Sigmoid colon (tissue), 4 donors: ENCODE measurements around the gene NLN.

Experiments used
- EP300 ChIP-seq, 4 donors: sonication (generic); formaldehyde crosslinking; IDR thresholded peaks; one replicate each; pipeline ENCODE4 v1.6.1; 2017; ENCODE audit warnings: antibody characterized with exemption in 4 of 4
- POLR2A ChIP-seq, 2 donors: fragments of 450-650 bp; IDR thresholded peaks; one replicate each; pipeline ENCODE4 v1.6.1; 2016; ENCODE audit warnings: antibody characterized with exemption in 2 of 2, mild to moderate bottlenecking in 2 of 2, moderate library complexity in 2 of 2
- POLR2AphosphoS5 ChIP-seq, 4 donors: sonication (generic); formaldehyde crosslinking; IDR thresholded peaks; one replicate each; pipeline ENCODE4 v1.6.1; 2017; ENCODE audit warnings: antibody characterized with exemption in 4 of 4
- TF ChIP-seq, protein P1 (sequence below), 4 experiments: fragments of 450-650 bp in 3 of 4; fragments of 200-600 bp in 1 of 4; IDR thresholded peaks; one replicate each; pipeline ENCODE4 v1.5.1; 2016 to 2019; ENCODE audit warnings: antibody characterized with exemption in 4 of 4, mild to moderate bottlenecking in 3 of 4, moderate library complexity in 2 of 4

DNA sequence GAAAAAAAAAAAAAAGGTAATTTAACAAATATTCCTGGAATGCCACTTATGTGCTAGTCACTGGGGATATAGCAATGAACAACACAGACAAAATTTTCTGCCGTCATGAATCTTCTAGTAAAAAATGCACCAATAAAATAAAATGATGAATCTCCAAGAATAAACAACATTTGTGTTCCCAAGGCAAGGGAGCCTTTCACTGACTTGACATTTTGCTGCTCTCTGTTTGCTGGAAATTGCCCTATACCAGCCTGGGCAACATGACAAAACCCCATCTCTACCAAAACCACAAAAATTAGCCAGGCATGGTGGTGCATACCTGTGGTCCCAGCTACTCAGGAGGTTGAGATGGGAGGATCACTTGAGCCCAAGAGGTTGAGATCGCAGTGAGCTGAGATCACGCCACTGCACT, 139.8 kb downstream of the NLN start:
- TF ChIP-seq, protein P1, sequence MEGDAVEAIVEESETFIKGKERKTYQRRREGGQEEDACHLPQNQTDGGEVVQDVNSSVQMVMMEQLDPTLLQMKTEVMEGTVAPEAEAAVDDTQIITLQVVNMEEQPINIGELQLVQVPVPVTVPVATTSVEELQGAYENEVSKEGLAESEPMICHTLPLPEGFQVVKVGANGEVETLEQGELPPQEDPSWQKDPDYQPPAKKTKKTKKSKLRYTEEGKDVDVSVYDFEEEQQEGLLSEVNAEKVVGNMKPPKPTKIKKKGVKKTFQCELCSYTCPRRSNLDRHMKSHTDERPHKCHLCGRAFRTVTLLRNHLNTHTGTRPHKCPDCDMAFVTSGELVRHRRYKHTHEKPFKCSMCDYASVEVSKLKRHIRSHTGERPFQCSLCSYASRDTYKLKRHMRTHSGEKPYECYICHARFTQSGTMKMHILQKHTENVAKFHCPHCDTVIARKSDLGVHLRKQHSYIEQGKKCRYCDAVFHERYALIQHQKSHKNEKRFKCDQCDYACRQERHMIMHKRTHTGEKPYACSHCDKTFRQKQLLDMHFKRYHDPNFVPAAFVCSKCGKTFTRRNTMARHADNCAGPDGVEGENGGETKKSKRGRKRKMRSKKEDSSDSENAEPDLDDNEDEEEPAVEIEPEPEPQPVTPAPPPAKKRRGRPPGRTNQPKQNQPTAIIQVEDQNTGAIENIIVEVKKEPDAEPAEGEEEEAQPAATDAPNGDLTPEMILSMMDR (IDR thresholded peaks at IDR 0.05): no peak
- TF ChIP-seq POLR2A (IDR thresholded peaks at IDR 0.05) (no peak), POLR2AphosphoS5 (IDR thresholded peaks at IDR 0.05) (no peak), EP300 (IDR thresholded peaks at IDR 0.05) (no peak)
